ENCODE measurements around the gene DPP4. TPM values are rescaled to one million over a fixed set of nuclear protein-coding genes. Genes with fewer than 3 reads are reported as not detected.

DPP4 gene
- total RNA-seq, 1 donor from 2014 or later, result not detected

GRCh38 chr2:162084536-162084935 is 10.5 kb upstream of the DPP4 start:
- Mint-ChIP-seq H3K4me3 (ENCODE audit: unreplicated experiment) (no peak overlapping the region), H3K4me1 (ENCODE audit: unreplicated experiment) (no peaks in the 10 kb centered on the region), H3K27ac (ENCODE audit: unreplicated experiment) (no peak overlapping the region), H3K36me3 (ENCODE audit: unreplicated experiment) (no peaks in the 10 kb centered on the region), H3K27me3 (ENCODE audit: unreplicated experiment) (peaks cover 17% of the 10 kb centered on the region), H3K9me3 (ENCODE audit: unreplicated experiment) (peaks cover 5% of the 10 kb centered on the region)
- DNase-seq (ENCODE audit: extremely low spot score, unreplicated experiment), result no peak
- TF ChIP-seq CTCF (IDR thresholded peaks at IDR 0.05), result no peak

- H3K27me3 Mint-ChIP-seq (ENCODE audit: unreplicated experiment), result peaks cover 17% of the 10 kb centered on the region
- no peak overlapping the region for H3K27ac Mint-ChIP-seq (ENCODE audit: unreplicated experiment)
Measured at GRCh38 chr2:162082681-162083080, 8.7 kb upstream of the DPP4 start.

GRCh38 chr2:162082036-162082435 is 8.0 kb upstream of the DPP4 start:
- H3K36me3 Mint-ChIP-seq (ENCODE audit: unreplicated experiment), result no peaks in the 10 kb centered on the region
- no peak for DNase-seq (ENCODE audit: extremely low spot score, unreplicated experiment)
- H3K4me3 Mint-ChIP-seq (ENCODE audit: unreplicated experiment), result no peak overlapping the region
- H3K4me1 Mint-ChIP-seq (ENCODE audit: unreplicated experiment), result no peaks in the 10 kb centered on the region
- H3K27me3 Mint-ChIP-seq (ENCODE audit: unreplicated experiment), result peaks cover 18% of the 10 kb centered on the region
- no peak overlapping the region for H3K27ac Mint-ChIP-seq (ENCODE audit: unreplicated experiment)
- TF ChIP-seq CTCF (IDR thresholded peaks at IDR 0.05), result no peak
- peaks cover 9% of the 10 kb centered on the region for H3K9me3 Mint-ChIP-seq (ENCODE audit: unreplicated experiment)

More at GRCh38 chr2:162082681-162083080, 8.7 kb upstream of the DPP4 start:
- TF ChIP-seq CTCF (IDR thresholded peaks at IDR 0.05), result no peak
- Mint-ChIP-seq H3K4me1 (ENCODE audit: unreplicated experiment) (no peaks in the 10 kb centered on the region), H3K4me3 (ENCODE audit: unreplicated experiment) (no peak overlapping the region), H3K9me3 (ENCODE audit: unreplicated experiment) (peaks cover 9% of the 10 kb centered on the region), H3K36me3 (ENCODE audit: unreplicated experiment) (no peaks in the 10 kb centered on the region)
- DNase-seq (ENCODE audit: extremely low spot score, unreplicated experiment), result no peak

- Mint-ChIP-seq H3K27me3 (ENCODE audit: unreplicated experiment) (peaks cover 40% of the 10 kb centered on the region), H3K9me3 (ENCODE audit: unreplicated experiment) (peaks cover 9% of the 10 kb centered on the region), H3K4me3 (ENCODE audit: unreplicated experiment) (no peak overlapping the region), H3K27ac (ENCODE audit: unreplicated experiment) (no peak overlapping the region), H3K4me1 (ENCODE audit: unreplicated experiment) (peaks cover 1% of the 10 kb centered on the region), H3K36me3 (ENCODE audit: unreplicated experiment) (no peaks in the 10 kb centered on the region)
- DNase-seq (ENCODE audit: extremely low spot score, unreplicated experiment), result no peak
- no peak for TF ChIP-seq CTCF (IDR thresholded peaks at IDR 0.05)
Measured at GRCh38 chr2:162079514-162079913, 5.5 kb upstream of the DPP4 start.

GRCh38 chr2:162075689-162076132 is 1.7 kb upstream of the DPP4 start:
- Mint-ChIP-seq H3K36me3 (ENCODE audit: unreplicated experiment) (no peaks in the 10 kb centered on the region), H3K9me3 (ENCODE audit: unreplicated experiment) (peaks cover 9% of the 10 kb centered on the region), H3K4me1 (ENCODE audit: unreplicated experiment) (peaks cover 12% of the 10 kb centered on the region), H3K27me3 (ENCODE audit: unreplicated experiment) (peaks cover 30% of the 10 kb centered on the region), H3K4me3 (ENCODE audit: unreplicated experiment) (no peak overlapping the region), H3K27ac (ENCODE audit: unreplicated experiment) (no peak overlapping the region)
- no peak for DNase-seq (ENCODE audit: extremely low spot score, unreplicated experiment)
- no peak for TF ChIP-seq CTCF (IDR thresholded peaks at IDR 0.05)
